Right ventricle myocardium inferior (tissue), 1 donor: ENCODE measurements around the gene ZKSCAN1. TPM values are rescaled to one million over a fixed set of nuclear protein-coding genes. Genes with fewer than 3 reads are reported as not detected.

Experiments used
- ATAC-seq: fragments of 200-7000 bp; cut with Tn5 transposase; one replicate; pipeline ENCODE4 v1.9.1; 2020; ENCODE audit warnings: mild to moderate bottlenecking, moderate library complexity
- DNase-seq: peaks from one replicate; pipeline ENCODE4 v3.0.0; 2021; ENCODE audit errors: missing footprints
- intact Hi-C: fragments of 100-400 bp; cut with DNase I; formaldehyde crosslinking; loops from one replicate; pipeline ENCODE4 v1.11.0; 2022
- total RNA-seq: library from RNA; stranded (reverse); fragmentation: NEBNext Ultra II Directional; extraction: Animal tissue kit (Norgen Biotek cat#: 25700); gene quantifications from one replicate; pipeline ENCODE4 v1.2.1, GENCODE V29; 2021
- donor health status: DM: no; HTN: yes; CAD: no; lungs with severe emphysema.

The ZKSCAN1 gene
- total RNA-seq, 1 donor from 2014 or later: 36.1 TPM

DNA sequence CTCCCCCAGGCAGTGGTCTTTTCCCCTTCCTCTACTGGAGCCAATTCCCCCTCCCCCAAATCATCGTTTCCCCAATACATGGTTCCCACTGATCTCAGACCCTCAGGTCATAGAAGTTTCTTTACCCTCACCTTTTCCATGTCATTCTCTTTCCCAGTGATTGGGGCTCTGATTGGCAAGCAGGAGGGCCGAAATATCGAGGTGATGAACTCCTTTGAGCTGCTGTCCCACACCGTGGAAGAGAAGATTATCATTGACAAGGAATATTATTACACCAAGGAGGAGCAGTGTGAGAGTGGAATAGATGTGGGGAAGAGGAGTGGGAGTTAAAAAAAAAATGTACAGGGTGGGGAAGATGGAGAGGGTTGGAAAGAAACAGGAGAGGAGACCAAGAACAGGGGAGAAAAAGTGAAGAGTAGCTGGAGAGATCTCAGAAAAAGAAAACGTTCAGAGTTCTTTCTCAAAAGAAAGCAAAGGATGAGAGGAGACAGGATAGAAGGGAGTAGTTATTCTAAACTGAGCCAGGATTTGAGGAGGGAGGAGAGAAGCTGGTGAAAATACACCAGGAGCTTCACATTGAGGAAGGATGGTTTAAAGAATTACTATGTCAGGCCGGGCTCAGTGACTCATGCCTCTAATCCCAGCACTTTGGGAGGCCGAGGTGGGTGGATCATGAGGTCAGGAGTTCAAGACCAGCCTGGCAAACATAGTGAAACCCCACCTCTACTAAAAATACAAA is 74.2 kb downstream of the ZKSCAN1 start:
- intact Hi-C loops: loop anchor here (5.0 to 10.0 kb wide), 2 partner anchors 38 to 175 kb away; partner anchors contain the start of genes MBLAC1 and TRIM4
- DNase-seq (no peak), ATAC-seq (no peak)

DNA sequence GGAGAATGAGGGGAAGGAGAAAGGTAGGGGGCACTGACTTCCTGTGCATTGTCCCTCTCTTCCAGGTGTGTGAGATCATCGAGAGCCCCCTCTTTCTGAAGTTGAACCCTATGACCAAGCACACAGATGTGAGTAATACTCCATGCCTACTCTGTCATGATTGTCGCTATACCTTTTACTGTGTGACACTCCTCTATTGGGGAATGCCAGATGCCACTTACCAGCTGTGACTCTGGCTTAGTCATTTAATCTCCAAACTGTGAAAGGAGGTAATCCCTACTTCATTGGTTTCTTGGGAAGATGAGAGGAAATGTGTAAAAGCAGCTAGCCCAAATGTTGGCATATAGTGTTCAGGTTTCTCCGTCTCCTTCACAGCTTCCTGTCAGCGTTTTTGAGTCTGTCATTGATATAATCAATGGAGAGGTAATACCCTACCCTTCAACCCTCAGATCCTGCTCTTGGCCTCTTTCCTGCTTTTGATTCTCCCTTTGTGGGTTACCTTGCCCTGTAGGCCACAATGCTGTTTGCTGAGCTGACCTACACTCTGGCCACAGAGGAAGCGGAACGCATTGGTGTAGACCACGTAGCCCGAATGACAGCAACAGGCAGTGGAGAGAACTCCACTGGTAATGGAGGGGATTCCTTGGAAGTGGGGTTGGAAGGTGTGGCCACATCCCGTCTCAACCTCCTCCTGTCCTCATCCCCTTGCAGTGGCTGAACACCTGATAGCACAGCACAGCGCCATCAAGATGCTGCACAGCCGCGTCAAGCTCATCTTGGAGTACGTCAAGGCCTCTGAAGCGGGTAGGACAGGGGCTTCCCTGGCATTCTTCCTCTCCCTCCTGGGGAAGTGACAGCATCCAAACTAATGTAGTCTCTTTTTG is 75.4 kb downstream of the ZKSCAN1 start:
- no peak for DNase-seq
- ATAC-seq: no peak
- intact Hi-C loops: loop anchor here (5.0 kb wide), 1 partner anchor 37 kb away; the partner anchor contains the start of gene MBLAC1

Other genes with a start within 250 kb of the ZKSCAN1 start
- not detected for gene CYP3A4, start 231.4 kb upstream of the ZKSCAN1 start, total RNA-seq
- not detected for gene CYP3A43, start 187.6 kb upstream of the ZKSCAN1 start, total RNA-seq
- gene OR2AE1, start 138.6 kb upstream of the ZKSCAN1 start, total RNA-seq: not detected
- 6.2 TPM for gene TRIM4, start 96.1 kb upstream of the ZKSCAN1 start, total RNA-seq
- gene GJC3, start 86.0 kb upstream of the ZKSCAN1 start, total RNA-seq: 0.30 TPM
- gene AZGP1, start 39.6 kb upstream of the ZKSCAN1 start, total RNA-seq: 94.1 TPM
- gene ZSCAN21, start 34.2 kb downstream of the ZKSCAN1 start, total RNA-seq: 9.4 TPM
- 14.6 TPM for gene ZNF3, start 66.1 kb downstream of the ZKSCAN1 start, total RNA-seq
- gene COPS6, start 73.4 kb downstream of the ZKSCAN1 start, total RNA-seq: 117 TPM
- 25.4 TPM for gene MCM7, start 85.8 kb downstream of the ZKSCAN1 start, total RNA-seq
- gene AP4M1, start 86.0 kb downstream of the ZKSCAN1 start, total RNA-seq: 10.1 TPM
- 29.3 TPM for gene TAF6, start 103.8 kb downstream of the ZKSCAN1 start, total RNA-seq
- gene CNPY4, start 104.0 kb downstream of the ZKSCAN1 start, total RNA-seq: 10.6 TPM
- gene MBLAC1, start 111.4 kb downstream of the ZKSCAN1 start, total RNA-seq: 2.1 TPM
- 99.4 TPM for gene LAMTOR4, start 133.3 kb downstream of the ZKSCAN1 start, total RNA-seq
- 7.1 TPM for gene TRAPPC14, start 143.1 kb downstream of the ZKSCAN1 start, total RNA-seq
- gene GAL3ST4, start 153.0 kb downstream of the ZKSCAN1 start, total RNA-seq: 3.1 TPM
- 0.32 TPM for gene GPC2, start 161.8 kb downstream of the ZKSCAN1 start, total RNA-seq
- 0.51 TPM for gene STAG3, start 162.3 kb downstream of the ZKSCAN1 start, total RNA-seq
- not detected for gene PVRIG, start 204.4 kb downstream of the ZKSCAN1 start, total RNA-seq